G401 (cell line): ENCODE measurements around the gene OSBPL2. TPM values are rescaled to one million over a fixed set of nuclear protein-coding genes. Genes with fewer than 3 reads are reported as not detected.

ENCODE experiments used
- DNase-seq: peaks from one replicate; pipeline ENCODE4 v3.0.0-alpha.2; 2015; ENCODE audit warnings: low spot score
- in situ Hi-C: cut with HindIII; loops from 2 replicates; pipeline ENCODE4 v1.10.0; 2016; ENCODE audit warnings: low sequenced_read_pairs, mixed read lengths
- total RNA-seq: library from RNA; depleted of rRNA; stranded (reverse); fragments of >200 nt; shearing (Covaris generic); gene quantifications from 2 replicates; pipeline ENCODE4 v1.2.3, GENCODE V29; 2014

The OSBPL2 gene
- total RNA-seq, 1 experiment from 2014 or later, result 19.6 TPM

GRCh38 chr20:62203378-62204030 is 34.8 kb upstream of the OSBPL2 start:
- DNase-seq, result no peak
- in situ Hi-C loops, result no loop called here

GRCh38 chr20:62205618-62206387 is 32.5 kb upstream of the OSBPL2 start:
- DNase-seq, result no peak
- in situ Hi-C loops, result no loop called here

- no peak for DNase-seq
- in situ Hi-C loops, result no loop called here
Measured at GRCh38 chr20:62206388-62206775, 31.9 kb upstream of the OSBPL2 start.

DNA sequence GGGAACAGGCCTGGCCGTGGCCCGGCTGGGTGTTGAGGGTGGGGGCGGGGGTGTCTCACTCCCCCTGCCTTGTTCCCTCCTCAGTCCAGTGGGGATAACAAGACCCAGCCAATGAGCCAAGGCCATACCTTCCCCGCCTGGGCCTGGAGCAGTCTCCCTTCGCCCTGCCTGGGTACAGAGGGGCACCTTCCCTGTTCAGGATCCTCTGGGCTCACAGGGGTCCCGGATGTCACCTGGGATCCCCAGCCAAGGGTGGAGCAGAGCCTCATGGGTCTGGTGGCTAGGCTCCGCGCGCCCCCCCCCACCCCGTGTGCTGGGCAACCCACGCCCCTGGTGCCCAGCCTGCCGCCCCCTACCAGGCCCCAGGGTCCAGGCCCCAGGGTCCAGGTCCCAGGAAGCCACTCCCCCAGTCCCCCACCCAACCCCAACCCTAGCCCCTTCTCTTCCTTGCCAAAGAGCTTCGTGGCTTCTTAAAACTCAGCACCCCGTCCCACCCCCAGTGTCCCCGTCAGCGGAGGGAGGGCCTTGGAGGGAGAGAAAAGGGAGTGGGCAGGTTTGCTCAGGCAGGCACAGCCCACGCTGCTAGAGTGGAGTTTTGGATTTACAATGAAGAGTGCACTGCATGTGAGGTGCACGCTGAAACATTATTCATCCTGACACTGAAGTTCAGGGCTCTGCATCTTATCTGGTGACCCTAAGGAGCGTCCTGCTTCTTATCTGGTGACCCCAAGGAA is 30.1 kb upstream of the OSBPL2 start:
- no peak for DNase-seq
- in situ Hi-C loops, result no loop called here

- in situ Hi-C loops, result no loop called here
- no peak for DNase-seq
Measured at GRCh38 chr20:62208795-62209755, 29.2 kb upstream of the OSBPL2 start.

DNA sequence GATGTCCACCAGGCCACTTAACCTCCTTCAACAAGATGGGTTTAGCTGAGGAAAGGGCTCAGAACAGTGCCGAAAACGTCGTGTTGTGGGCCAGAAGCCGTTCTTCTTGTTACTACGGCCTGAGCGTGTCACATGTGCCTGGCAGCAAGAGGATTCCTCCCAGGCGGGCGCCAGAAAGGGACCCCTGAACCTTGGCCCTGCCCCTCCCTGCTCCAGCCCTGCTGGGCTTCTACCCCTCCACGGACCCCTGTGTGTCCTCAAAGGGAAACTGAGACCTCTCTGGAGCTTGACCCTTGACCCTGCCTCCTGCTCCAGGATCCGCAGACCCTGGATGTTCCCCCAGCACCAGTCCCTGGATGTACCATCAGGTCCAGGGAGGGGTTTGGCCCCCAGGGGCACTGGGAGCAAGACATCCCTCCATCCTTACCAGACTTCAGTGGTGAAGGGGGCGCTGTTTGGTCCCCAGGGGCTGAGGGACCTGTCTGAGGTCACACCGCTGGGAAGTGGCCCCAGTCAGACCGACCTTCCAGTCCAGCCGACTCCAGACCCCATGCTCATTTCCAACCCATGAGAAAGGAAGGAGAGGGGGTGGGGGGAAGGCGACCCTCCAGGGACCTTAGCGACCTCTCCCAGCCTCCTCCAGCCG is 28.3 kb upstream of the OSBPL2 start:
- in situ Hi-C loops, result no loop called here
- no peak for DNase-seq

- DNase-seq, result no peak
- in situ Hi-C loops, result no loop called here
Measured at GRCh38 chr20:62210496-62210855, 27.8 kb upstream of the OSBPL2 start.

GRCh38 chr20:62211216-62211615 is 27.1 kb upstream of the OSBPL2 start:
- in situ Hi-C loops, result no loop called here
- no peak for DNase-seq

GRCh38 chr20:62211769-62212288 is 26.5 kb upstream of the OSBPL2 start:
- no peak for DNase-seq
- in situ Hi-C loops, result no loop called here

DNA sequence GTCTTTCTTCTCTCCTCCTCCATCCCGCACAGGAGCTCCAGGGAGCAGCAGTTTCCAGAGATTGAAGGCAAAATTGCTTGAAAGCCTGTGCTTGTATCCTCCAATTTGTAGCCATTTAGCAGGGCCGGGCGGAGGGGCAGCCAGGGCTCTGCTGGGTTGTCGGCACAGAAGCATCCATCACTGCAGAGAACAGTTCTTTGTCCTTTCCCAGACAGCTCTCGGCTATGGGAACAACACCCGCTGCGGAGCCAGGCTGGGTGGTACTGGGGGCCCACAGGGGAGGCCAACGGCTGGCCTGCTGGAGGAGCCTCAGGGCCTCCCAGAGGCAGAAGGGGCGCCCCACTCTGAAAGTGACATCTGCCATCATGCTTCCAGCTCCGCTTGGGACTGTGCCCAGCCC is 26.0 kb upstream of the OSBPL2 start:
- no peak for DNase-seq
- in situ Hi-C loops, result no loop called here

DNA sequence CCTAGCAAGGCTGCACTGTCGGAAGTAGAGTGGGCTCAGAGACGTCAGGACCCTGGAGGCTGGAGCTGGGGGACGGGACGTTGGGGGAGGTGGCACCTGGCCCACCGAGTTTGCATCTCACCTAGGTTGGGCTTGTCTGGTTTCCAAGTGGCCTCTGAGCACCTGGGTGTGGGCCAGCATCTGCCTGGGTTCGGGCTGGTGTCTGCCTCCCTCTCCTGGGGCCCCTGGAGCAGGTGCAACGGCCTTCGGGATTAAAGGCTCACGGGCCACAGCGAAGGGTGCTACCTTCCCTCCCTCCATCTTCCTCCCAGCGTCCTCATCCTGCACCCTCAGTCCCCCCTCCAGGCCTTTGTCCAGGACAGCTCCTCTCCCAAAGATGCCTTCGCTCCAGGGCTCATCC is 24.3 kb upstream of the OSBPL2 start:
- no peak for DNase-seq
- in situ Hi-C loops, result no loop called here

- DNase-seq, result no peak
- in situ Hi-C loops, result no loop called here
Measured at GRCh38 chr20:62215020-62215990, 23.0 kb upstream of the OSBPL2 start.

- no peak for DNase-seq
- in situ Hi-C loops, result no loop called here
Measured at GRCh38 chr20:62215991-62216635, 22.2 kb upstream of the OSBPL2 start.

DNA sequence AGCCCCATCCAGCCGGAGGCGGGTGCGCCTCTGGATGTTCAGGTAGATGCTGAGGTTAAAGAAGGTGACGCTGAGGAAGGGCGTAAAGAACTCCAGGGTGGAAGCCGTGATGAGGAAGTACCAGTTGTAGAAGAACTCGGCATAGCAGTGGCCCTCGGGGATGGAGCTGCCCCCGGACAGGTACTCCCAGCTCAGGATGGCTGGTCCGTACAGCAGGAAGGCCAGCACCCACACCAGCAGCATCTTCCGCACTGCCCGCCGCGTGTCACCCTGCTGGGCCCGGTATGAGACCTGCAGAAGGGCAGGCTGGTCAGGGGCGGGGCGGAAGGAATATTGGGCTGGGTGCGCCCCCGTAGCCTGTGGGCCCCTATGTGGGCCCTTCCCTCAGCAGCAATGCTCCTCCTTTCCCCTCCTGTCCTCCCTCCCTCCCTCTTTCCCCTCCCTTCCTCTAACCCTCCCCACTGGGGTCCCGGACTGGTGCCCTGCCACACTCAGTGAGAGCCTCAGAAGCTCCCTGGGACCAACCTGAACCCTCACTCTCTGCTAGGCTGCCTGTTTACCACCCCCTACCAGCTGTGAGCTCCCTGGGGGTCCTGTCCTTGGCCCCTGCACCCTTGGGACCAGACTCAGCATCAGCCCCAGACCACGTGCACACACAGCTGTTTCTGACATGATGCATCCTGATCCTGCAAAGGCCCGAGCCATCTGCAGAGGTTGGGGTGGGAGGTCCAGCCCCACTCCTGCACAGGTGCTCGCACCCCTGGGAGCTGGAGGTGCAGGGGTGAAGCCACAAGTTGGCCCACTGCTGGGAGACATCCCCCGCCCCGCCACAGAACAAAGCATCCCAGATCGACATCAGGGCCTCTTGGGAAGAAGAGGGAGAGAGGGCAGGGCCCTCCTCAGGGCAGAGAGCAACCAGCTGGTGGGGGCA is 21.4 kb upstream of the OSBPL2 start:
- DNase-seq, result no peak
- in situ Hi-C loops, result no loop called here

DNA sequence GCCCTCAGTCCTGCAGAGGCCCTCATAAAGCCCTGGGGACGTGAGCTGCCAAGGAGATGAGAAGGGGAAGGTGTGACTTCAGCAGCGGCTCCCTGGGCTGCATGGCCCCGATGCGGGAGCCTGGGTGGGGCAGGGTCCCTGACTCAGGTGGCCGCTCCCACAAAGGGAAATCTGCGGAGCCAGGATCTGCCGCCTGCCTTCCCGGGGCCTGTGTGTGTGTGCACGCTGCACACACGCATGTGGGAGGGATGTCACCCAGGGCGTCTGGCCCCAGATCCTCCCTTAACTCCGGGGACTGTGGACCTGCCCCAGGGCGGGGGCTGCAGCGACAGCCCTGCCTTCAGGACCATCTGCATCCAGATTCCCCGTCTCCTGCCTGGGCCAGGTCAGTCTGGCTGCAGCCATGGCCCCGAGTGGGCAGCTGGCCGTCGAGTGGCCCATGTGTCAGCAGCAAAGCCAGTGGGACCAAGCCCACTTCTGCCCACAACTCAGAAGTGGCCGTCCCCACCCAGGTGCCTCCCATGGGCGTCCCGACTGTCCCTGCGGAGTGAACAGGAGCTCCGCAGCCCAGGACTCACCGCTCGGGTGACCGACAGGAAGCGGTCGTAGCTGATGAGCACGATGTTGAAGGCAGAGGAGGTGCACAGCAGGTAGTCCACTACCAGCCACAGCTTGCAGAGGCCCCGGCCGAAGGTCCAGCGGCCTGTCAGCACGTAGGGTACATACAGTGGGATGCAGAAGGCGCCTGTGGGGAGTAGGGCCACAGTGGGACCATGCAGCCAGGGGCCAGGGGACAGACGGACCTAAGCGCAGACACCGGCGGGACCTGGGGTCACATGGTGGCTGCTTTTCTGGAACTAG is 20.2 kb upstream of the OSBPL2 start:
- no peak for DNase-seq

More for the DNA sequence above, 20.2 kb upstream of the OSBPL2 start:
- in situ Hi-C loops, result no loop called here
